Effector memory CD4-positive, alpha-beta T cell (primary cell): ENCODE data around the gene DTX1.

Experiments used
- DNase-seq, 3 donors: peaks; one replicate each; pipeline ENCODE4 v3.0.0-alpha.2; 2020
- H3K27ac ChIP-seq: 2 replicates; pipeline ENCODE4 v1.7.0; 2013; ENCODE audit warnings: mild to moderate bottlenecking, low read length, moderate library complexity; ENCODE audit not compliant: insufficient read depth, poor library complexity, severe bottlenecking
- H3K27me3 ChIP-seq: replicated peaks from 2 replicates; pipeline ENCODE4 v1.7.0; 2013; ENCODE audit warnings: mild to moderate bottlenecking, low read length; ENCODE audit not compliant: insufficient read depth, control insufficient read depth, poor library complexity, severe bottlenecking
- H3K36me3 ChIP-seq: 2 replicates; pipeline ENCODE4 v1.7.0; 2013; ENCODE audit warnings: mild to moderate bottlenecking, low read length, moderate library complexity; ENCODE audit not compliant: control insufficient read depth, insufficient read depth
- H3K4me1 ChIP-seq: 2 replicates; pipeline ENCODE4 v1.7.0; 2013; ENCODE audit warnings: low read length, mild to moderate bottlenecking; ENCODE audit not compliant: control insufficient read depth, insufficient read depth, poor library complexity, severe bottlenecking
- H3K4me3 ChIP-seq: 2 replicates; pipeline ENCODE4 v1.7.0; 2013; ENCODE audit warnings: low read length, low read depth, mild to moderate bottlenecking; ENCODE audit not compliant: insufficient read depth, poor library complexity, severe bottlenecking
- H3K9me3 ChIP-seq: 2 replicates; pipeline ENCODE4 v1.7.0; 2013; ENCODE audit warnings: mild to moderate bottlenecking, low read length, moderate library complexity; ENCODE audit not compliant: control insufficient read depth

Gene DTX1

DNA sequence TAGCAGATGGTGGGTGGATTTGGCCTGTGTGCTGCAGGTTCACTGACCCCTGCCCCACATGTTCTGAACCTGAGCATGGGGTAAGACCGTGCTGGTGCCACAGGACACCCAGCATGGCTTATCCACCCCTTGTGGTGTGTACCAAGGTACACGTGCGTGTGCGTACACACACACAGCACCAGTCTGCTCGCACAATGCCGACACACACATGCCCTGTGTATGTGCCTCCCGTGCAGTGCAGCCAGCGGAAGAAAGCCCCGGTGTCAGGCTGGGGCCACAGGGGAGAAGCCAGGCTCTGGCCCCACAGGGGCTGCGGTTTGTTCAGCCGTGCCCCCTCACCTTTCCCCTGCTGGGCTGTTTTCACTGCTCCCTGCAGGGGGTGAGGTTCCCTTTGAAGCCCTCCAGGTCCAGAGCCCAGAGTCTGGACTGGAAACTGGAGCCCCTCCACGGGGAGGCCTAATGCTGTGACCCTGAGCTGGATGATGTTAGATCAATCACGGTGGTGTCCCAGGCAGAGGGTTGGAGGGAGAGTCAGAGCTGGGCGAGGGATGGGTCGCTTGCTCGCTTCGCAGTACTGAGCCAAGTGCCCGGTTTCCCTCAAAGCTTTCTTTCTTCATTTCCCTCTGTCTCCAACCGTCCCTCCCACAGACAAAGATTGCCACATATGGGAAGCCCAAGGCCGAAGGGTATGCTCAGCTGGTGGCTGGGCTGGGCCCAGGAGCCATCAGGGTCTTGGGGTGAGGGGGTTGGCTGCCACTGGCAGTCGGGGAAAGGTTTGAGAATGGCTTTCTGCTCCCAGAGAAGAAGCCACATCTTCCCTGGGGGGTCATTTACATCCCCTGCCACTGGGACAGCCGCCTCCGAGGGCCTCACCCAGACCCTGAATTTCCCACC, 6.2 kb downstream of the DTX1 start:
- Histone ChIP-seq H3K4me3 (no peak overlapping the region), H3K9me3 (no peaks in the 10 kb centered on the region), H3K27me3 (no peaks in the 10 kb centered on the region), H3K4me1 (peaks cover 13% of the 10 kb centered on the region), H3K36me3 (peaks cover 3% of the 10 kb centered on the region), H3K27ac (no peak overlapping the region)
- DNase-seq: no peak

DNA sequence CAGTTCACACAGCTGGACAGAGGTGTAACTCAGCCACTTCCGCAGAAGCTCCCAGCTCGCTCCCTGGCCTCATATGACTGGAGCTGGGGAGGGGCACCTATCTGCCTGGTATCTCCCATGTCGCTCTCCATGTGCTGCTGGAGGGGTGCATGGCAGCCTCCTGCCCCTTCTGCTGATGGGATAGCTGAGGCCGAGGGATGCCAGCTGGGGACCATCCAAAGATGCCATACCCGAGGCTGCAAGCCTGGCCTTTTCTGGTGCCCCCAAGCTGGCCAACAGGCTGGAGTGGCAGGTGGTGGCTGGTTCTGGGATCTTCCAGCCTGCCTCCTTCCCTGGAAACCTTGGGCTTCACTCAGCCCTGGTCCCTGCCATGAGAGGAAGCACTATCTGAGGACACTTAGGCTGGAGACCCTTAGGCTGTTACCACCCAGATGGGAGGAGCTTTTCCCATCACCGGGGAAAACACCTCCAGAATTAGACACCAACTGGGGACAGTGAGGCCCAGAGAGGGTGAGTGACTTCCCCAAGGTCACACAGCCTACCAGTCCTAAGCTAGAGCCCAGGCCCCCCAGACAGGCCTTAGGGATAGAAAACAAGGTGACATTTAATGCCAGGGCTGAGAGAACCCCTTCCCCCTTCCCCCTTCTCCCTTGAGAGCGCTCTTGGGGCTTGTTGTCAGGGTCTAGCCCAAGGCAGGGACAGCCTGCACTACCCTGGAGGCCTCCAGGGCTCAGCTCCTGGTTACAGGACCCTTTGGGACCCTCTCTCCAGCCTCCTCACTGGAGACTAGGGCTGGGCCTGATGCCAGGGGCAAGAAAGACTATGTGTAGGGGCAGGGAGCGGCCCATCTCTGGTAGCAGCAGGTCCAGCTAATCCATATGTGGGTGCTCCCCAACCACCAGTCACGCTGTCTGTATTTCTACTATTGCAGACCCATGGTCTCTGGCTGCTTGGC, 7.1 kb downstream of the DTX1 start:
- Histone ChIP-seq H3K4me1 (peaks cover 9% of the 10 kb centered on the region), H3K27ac (no peak overlapping the region)

GRCh38 chr12:113064395-113065125, 8.0 kb downstream of the DTX1 start:
- Histone ChIP-seq H3K27ac (no peak overlapping the region), H3K9me3 (no peaks in the 10 kb centered on the region), H3K4me3 (no peak overlapping the region), H3K4me1 (peaks cover 14% of the 10 kb centered on the region), H3K36me3 (peaks cover 6% of the 10 kb centered on the region), H3K27me3 (no peaks in the 10 kb centered on the region)
- no peak for DNase-seq

More for the DNA sequence above, 7.1 kb downstream of the DTX1 start:
- Histone ChIP-seq H3K4me3 (no peak overlapping the region), H3K36me3 (peaks cover 3% of the 10 kb centered on the region), H3K27me3 (no peaks in the 10 kb centered on the region), H3K9me3 (no peaks in the 10 kb centered on the region)
- DNase-seq: no peak

GRCh38 chr12:113065126-113066007, 8.8 kb downstream of the DTX1 start:
- DNase-seq: no peak
- H3K36me3 ChIP-seq: peaks cover 6% of the 10 kb centered on the region
- H3K4me3 ChIP-seq: no peak overlapping the region
- H3K27me3 ChIP-seq: no peaks in the 10 kb centered on the region
- H3K9me3 ChIP-seq: no peaks in the 10 kb centered on the region
- no peak overlapping the region for H3K27ac ChIP-seq
- H3K4me1 ChIP-seq: peaks cover 22% of the 10 kb centered on the region

GRCh38 chr12:113066813-113067400, 10.4 kb downstream of the DTX1 start:
- Histone ChIP-seq H3K36me3 (peaks cover 6% of the 10 kb centered on the region), H3K4me1 (peaks cover 17% of the 10 kb centered on the region), H3K9me3 (no peaks in the 10 kb centered on the region), H3K27me3 (no peaks in the 10 kb centered on the region), H3K27ac (no peak overlapping the region), H3K4me3 (no peak overlapping the region)
- no peak for DNase-seq

GRCh38 chr12:113067987-113068935, 11.7 kb downstream of the DTX1 start:
- H3K27me3 ChIP-seq: no peaks in the 10 kb centered on the region
- no peak overlapping the region for H3K4me3 ChIP-seq
- no peak overlapping the region for H3K27ac ChIP-seq
- H3K9me3 ChIP-seq: no peaks in the 10 kb centered on the region
- H3K36me3 ChIP-seq: peaks cover 4% of the 10 kb centered on the region
- peaks cover 15% of the 10 kb centered on the region for H3K4me1 ChIP-seq
- no peak for DNase-seq

GRCh38 chr12:113069149-113069548, 12.6 kb downstream of the DTX1 start:
- H3K27me3 ChIP-seq: no peaks in the 10 kb centered on the region
- no peaks in the 10 kb centered on the region for H3K9me3 ChIP-seq
- H3K27ac ChIP-seq: no peak overlapping the region
- peaks cover 3% of the 10 kb centered on the region for H3K36me3 ChIP-seq
- H3K4me1 ChIP-seq: peaks cover 14% of the 10 kb centered on the region
- no peak for DNase-seq
- no peak overlapping the region for H3K4me3 ChIP-seq

- H3K36me3 ChIP-seq: peaks cover 3% of the 10 kb centered on the region
- H3K4me1 ChIP-seq: peaks cover 14% of the 10 kb centered on the region
- H3K4me3 ChIP-seq: no peak overlapping the region
- no peak overlapping the region for H3K27ac ChIP-seq
- no peak for DNase-seq
- H3K9me3 ChIP-seq: no peaks in the 10 kb centered on the region
- H3K27me3 ChIP-seq: no peaks in the 10 kb centered on the region
Observed at GRCh38 chr12:113069751-113070116, 13.2 kb downstream of the DTX1 start.
